HG02759 (cell line): ENCODE measurements around the gene TMPRSS9.
"Not testable (repeated sequence)": the region's sequence is repeated elsewhere in the genome, so short reads cannot be mapped to it uniquely, and the experiment has no call there.

ENCODE experiments used
- ATAC-seq: cut with Tn5 transposase; IDR thresholded peaks from one replicate; pipeline ENCODE4 v1.9.1; 2021; ENCODE audit warnings: mild to moderate bottlenecking, moderate library complexity; ENCODE audit not compliant: unreplicated experiment

The TMPRSS9 gene

GRCh38 chr19:2387367-2388288 is 27.6 kb downstream of the TMPRSS9 start:
- no peak for ATAC-seq

- no peak for ATAC-seq
Measured at GRCh38 chr19:2389594-2389993, 29.5 kb downstream of the TMPRSS9 start.

GRCh38 chr19:2391118-2391725 is 31.2 kb downstream of the TMPRSS9 start:
- no peak for ATAC-seq

GRCh38 chr19:2392366-2392765 is 32.3 kb downstream of the TMPRSS9 start:
- ATAC-seq = no peak

- not testable (repeated sequence) for ATAC-seq
Measured at GRCh38 chr19:2392899-2393298, 32.8 kb downstream of the TMPRSS9 start.

- no peak for ATAC-seq
Measured at GRCh38 chr19:2394054-2394441, 34.0 kb downstream of the TMPRSS9 start.

GRCh38 chr19:2394442-2395292 is 34.6 kb downstream of the TMPRSS9 start:
- no peak for ATAC-seq

- not testable (repeated sequence) for ATAC-seq
Measured at GRCh38 chr19:2395293-2395829, 35.3 kb downstream of the TMPRSS9 start.

- not testable (repeated sequence) for ATAC-seq
Measured at GRCh38 chr19:2397173-2397572, 37.1 kb downstream of the TMPRSS9 start.

GRCh38 chr19:2398735-2399305 is 38.8 kb downstream of the TMPRSS9 start:
- no peak for ATAC-seq

- ATAC-seq = no peak
Measured at GRCh38 chr19:2399582-2399981, 39.5 kb downstream of the TMPRSS9 start.

GRCh38 chr19:2408247-2408646 is 48.2 kb downstream of the TMPRSS9 start:
- ATAC-seq = no peak

GRCh38 chr19:2409352-2409912 is 49.4 kb downstream of the TMPRSS9 start:
- no peak for ATAC-seq

- no peak for ATAC-seq
Measured at GRCh38 chr19:2410023-2410422, 50.0 kb downstream of the TMPRSS9 start.

GRCh38 chr19:2411709-2412108 is 51.6 kb downstream of the TMPRSS9 start:
- ATAC-seq = no peak

GRCh38 chr19:2412449-2412848 is 52.4 kb downstream of the TMPRSS9 start:
- no peak for ATAC-seq

- no peak for ATAC-seq
Measured at GRCh38 chr19:2413159-2413558, 53.1 kb downstream of the TMPRSS9 start.

- ATAC-seq = no peak
Measured at GRCh38 chr19:2413629-2414028, 53.6 kb downstream of the TMPRSS9 start.

GRCh38 chr19:2415281-2415972 is 55.4 kb downstream of the TMPRSS9 start:
- ATAC-seq = no peak

GRCh38 chr19:2415973-2416319 is 55.9 kb downstream of the TMPRSS9 start:
- ATAC-seq = no peak
